GM19351 (cell line): ENCODE measurements around the gene MDH1B.
"Not testable (repeated sequence)": the region's sequence is repeated elsewhere in the genome, so short reads cannot be mapped to it uniquely, and the experiment has no call there.

Experiments used
- ATAC-seq: cut with Tn5 transposase; IDR thresholded peaks from one replicate; pipeline ENCODE4 v1.9.1; 2021; ENCODE audit warnings: mild to moderate bottlenecking, moderate library complexity; ENCODE audit not compliant: unreplicated experiment

The MDH1B gene

GRCh38 chr2:206765242-206766056, at the start of gene MDH1B, which contains the start of gene FASTKD2:
MDH1B (minus strand) TSS chr2:206765328; CDS start chr2:206765271, 57 bp downstream.
FASTKD2 (plus strand) TSS chr2:206765606; CDS start chr2:206766694, 1,088 bp downstream.
- peak; percentile 91 for ATAC-seq

- no peak for ATAC-seq
Observed at GRCh38 chr2:206814498-206814897, 49.4 kb upstream of the MDH1B start.

- not testable (repeated sequence) for ATAC-seq
Observed at GRCh38 chr2:206812471-206812870, 47.3 kb upstream of the MDH1B start.

- ATAC-seq = not testable (repeated sequence)
Observed at GRCh38 chr2:206807624-206808023, 42.5 kb upstream of the MDH1B start.

GRCh38 chr2:206805887-206806607, 40.9 kb upstream of the MDH1B start:
- no peak for ATAC-seq

GRCh38 chr2:206804326-206804725, 39.2 kb upstream of the MDH1B start:
- ATAC-seq = no peak

GRCh38 chr2:206802654-206803514, 37.8 kb upstream of the MDH1B start:
- ATAC-seq = no peak

- no peak for ATAC-seq
Observed at GRCh38 chr2:206801418-206802189, 36.5 kb upstream of the MDH1B start.

GRCh38 chr2:206800506-206801417, 35.6 kb upstream of the MDH1B start:
- peak; percentile 64 for ATAC-seq

- no peak for ATAC-seq
Observed at GRCh38 chr2:206799083-206799482, 34.0 kb upstream of the MDH1B start.

GRCh38 chr2:206798000-206798399, 32.9 kb upstream of the MDH1B start:
- ATAC-seq = peak; percentile 67

- ATAC-seq = no peak
Observed at GRCh38 chr2:206797376-206797775, 32.2 kb upstream of the MDH1B start.

GRCh38 chr2:206792645-206793044, 27.5 kb upstream of the MDH1B start:
- ATAC-seq = no peak

GRCh38 chr2:206790311-206790935, 25.3 kb upstream of the MDH1B start:
- no peak for ATAC-seq

GRCh38 chr2:206784559-206785353, 19.6 kb upstream of the MDH1B start:
- ATAC-seq = no peak

- ATAC-seq = no peak
Observed at GRCh38 chr2:206783718-206784117, 18.6 kb upstream of the MDH1B start.

GRCh38 chr2:206780671-206781070, 15.5 kb upstream of the MDH1B start:
- no peak for ATAC-seq

GRCh38 chr2:206776432-206776831, 11.3 kb upstream of the MDH1B start:
- ATAC-seq = no peak
